Measurements from ENCODE around the gene SETD3.

DNA sequence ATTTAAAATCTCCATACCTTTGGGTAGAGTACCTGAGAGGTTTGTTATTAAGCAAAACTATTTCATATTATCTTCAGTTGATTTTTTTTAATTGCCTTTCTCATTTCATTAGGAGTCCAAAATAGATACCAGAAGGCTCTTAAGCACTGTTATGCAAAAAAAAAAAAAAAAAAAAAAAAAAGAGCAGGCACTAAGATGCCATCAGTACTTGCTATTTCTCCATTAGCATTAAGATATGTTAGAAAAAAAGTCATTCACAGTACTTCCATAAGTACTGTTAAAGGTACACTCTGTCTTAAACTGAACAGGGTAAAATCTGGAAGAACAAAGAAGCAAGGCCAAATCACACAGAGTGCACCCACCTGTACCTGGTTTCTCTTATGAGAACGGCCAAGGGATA, 57.2 kb downstream of the SETD3 start:
- TF ChIP-seq, protein P1, sequence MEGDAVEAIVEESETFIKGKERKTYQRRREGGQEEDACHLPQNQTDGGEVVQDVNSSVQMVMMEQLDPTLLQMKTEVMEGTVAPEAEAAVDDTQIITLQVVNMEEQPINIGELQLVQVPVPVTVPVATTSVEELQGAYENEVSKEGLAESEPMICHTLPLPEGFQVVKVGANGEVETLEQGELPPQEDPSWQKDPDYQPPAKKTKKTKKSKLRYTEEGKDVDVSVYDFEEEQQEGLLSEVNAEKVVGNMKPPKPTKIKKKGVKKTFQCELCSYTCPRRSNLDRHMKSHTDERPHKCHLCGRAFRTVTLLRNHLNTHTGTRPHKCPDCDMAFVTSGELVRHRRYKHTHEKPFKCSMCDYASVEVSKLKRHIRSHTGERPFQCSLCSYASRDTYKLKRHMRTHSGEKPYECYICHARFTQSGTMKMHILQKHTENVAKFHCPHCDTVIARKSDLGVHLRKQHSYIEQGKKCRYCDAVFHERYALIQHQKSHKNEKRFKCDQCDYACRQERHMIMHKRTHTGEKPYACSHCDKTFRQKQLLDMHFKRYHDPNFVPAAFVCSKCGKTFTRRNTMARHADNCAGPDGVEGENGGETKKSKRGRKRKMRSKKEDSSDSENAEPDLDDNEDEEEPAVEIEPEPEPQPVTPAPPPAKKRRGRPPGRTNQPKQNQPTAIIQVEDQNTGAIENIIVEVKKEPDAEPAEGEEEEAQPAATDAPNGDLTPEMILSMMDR (IDR thresholded peaks at IDR 0.05; ENCODE audit: insufficient read depth, low read length, poor library complexity, severe bottlenecking): no peak
- TF ChIP-seq EZH2phosphoT487 (conservative IDR thresholded peaks at IDR 0.05; ENCODE audit: low read length): no peak

All from SU-DHL-6 (cell line).